HG03066 (cell line): ENCODE measurements around the gene THRAP3.
"Not testable (repeated sequence)": the region's sequence is repeated elsewhere in the genome, so short reads cannot be mapped to it uniquely, and the experiment has no call there.

Experiments
- ATAC-seq: cut with Tn5 transposase; IDR thresholded peaks from one replicate; pipeline ENCODE4 v1.9.1; 2021; ENCODE audit warnings: low read depth; ENCODE audit not compliant: unreplicated experiment

The THRAP3 gene

GRCh38 chr1:36204347-36204909 lies 19.8 kb upstream of the THRAP3 start:
- no peak for ATAC-seq

- ATAC-seq: no peak
Measured at GRCh38 chr1:36206323-36206858, 17.9 kb upstream of the THRAP3 start.

- no peak for ATAC-seq
Measured at GRCh38 chr1:36207339-36207738, 16.9 kb upstream of the THRAP3 start.

- no peak for ATAC-seq
Measured at GRCh38 chr1:36208978-36209703, 15.1 kb upstream of the THRAP3 start.

GRCh38 chr1:36211307-36211706 lies 12.9 kb upstream of the THRAP3 start:
- no peak for ATAC-seq

- no peak for ATAC-seq
Measured at GRCh38 chr1:36211841-36212240, 12.4 kb upstream of the THRAP3 start.

- ATAC-seq: no peak
Measured at GRCh38 chr1:36212782-36213181, 11.5 kb upstream of the THRAP3 start.

GRCh38 chr1:36217670-36218069 lies 6.6 kb upstream of the THRAP3 start:
- ATAC-seq: no peak

- not testable (repeated sequence) for ATAC-seq
Measured at GRCh38 chr1:36221901-36222300, 2.3 kb upstream of the THRAP3 start.

GRCh38 chr1:36222481-36223380 lies 1.5 kb upstream of the THRAP3 start:
- no peak for ATAC-seq

GRCh38 chr1:36223381-36223995 lies 755 bp upstream of the THRAP3 start:
- ATAC-seq: peak; percentile 20

GRCh38 chr1:36224537-36225282 lies 467 bp downstream of the THRAP3 start:
- peak; percentile 48 for ATAC-seq

- ATAC-seq: no peak
Measured at GRCh38 chr1:36225283-36225899, 1.1 kb downstream of the THRAP3 start.

GRCh38 chr1:36230279-36230678 lies 6.0 kb downstream of the THRAP3 start:
- ATAC-seq: not testable (repeated sequence)

GRCh38 chr1:36231191-36231590 lies 6.9 kb downstream of the THRAP3 start:
- ATAC-seq: no peak

- ATAC-seq: no peak
Measured at GRCh38 chr1:36232212-36233095, 8.2 kb downstream of the THRAP3 start.

GRCh38 chr1:36236302-36236701 lies 12.1 kb downstream of the THRAP3 start:
- no peak for ATAC-seq

- no peak for ATAC-seq
Measured at GRCh38 chr1:36238433-36238832, 14.2 kb downstream of the THRAP3 start.
